HG02852 (cell line): ENCODE data around the gene DNAJC5.
"Not testable (repeated sequence)": the region's sequence is repeated elsewhere in the genome, so short reads cannot be mapped to it uniquely, and the experiment has no call there.

Experiments
- ATAC-seq: cut with Tn5 transposase; IDR thresholded peaks from one replicate; pipeline ENCODE4 v1.9.1; 2021; ENCODE audit warnings: mild to moderate bottlenecking, moderate library complexity; ENCODE audit not compliant: unreplicated experiment

The DNAJC5 gene

GRCh38 chr20:63861365-63861934 lies 33.5 kb upstream of the DNAJC5 start, which contains the start of gene ABHD16B:
ABHD16B (plus strand) TSS chr20:63861498; CDS start chr20:63861541, 43 bp downstream.
- no peak for ATAC-seq

GRCh38 chr20:63861981-63862901 lies 32.7 kb upstream of the DNAJC5 start:
- ATAC-seq, result no peak

DNA sequence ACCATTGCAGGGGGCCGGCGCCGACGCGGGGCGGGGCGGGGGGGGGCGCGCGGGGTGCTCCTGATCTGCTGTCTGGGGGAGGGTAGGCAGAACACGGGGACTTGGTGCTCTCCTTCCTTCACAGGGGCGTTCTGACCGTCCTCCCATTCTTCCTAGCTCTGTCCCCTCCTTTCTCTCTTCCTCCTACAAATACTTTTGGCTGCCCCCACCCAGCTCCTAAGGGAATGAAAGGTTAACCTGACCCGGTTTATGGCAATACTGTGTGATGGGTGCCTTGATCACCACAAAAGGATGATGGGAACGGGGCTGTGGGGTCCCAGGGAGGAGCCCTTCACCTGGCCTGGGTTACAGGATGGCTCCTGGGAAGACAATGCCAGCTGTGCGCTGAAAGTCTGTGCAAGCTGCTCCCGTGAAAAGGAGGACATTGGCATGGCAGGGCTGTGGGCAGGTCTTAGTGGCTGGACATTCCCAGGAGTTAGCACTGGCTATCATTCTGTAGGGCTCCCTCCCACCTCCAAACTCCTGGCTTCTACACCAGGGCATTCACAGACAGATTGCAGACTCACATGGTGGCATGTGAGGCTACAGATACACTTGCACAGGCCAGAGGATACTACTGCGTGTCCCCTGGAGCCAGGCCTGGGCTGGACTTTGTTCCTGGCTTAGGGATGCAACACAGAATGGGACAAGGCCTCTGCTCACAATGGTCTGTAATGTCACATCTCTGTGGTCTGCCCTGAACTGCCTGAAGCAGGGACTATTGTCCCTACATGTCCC lies 31.7 kb upstream of the DNAJC5 start:
- no peak for ATAC-seq

DNA sequence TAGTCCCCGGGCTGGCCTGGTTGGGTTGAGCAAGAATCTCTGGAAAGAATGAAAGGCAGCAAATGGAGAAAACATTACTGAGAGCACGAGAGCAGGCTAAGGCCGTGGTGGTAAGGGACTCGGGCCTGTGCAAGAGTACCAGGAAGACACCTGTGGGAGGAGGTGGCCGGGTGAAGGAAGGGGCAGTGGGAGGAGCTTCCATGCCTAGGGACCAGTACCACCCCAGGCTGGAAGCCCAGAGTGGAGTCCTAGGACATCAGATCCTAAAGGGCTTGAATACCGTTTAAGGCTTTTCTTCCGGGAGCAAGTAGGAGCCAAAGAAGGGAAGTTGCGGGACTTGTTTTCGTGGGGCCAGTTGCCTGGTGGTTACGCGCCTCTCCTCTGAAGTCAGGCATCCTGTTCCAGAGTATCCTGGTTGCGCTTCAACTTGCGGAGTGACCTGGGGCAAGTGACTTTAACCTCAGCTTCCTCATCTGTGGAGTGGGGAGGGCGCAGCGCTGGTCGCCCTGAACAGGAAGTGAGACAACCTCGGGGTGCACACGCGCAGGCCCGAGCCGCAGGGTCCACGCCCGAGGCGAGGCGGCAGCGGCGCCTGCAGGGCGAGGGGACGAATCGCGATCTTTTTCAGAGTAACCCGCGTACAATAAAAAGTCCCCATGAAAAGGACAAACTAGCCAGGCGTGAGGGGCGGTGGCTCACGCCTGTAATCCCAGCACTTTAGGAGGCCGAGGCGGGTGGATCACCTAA lies 31.0 kb upstream of the DNAJC5 start:
- peak; percentile 59 for ATAC-seq

DNA sequence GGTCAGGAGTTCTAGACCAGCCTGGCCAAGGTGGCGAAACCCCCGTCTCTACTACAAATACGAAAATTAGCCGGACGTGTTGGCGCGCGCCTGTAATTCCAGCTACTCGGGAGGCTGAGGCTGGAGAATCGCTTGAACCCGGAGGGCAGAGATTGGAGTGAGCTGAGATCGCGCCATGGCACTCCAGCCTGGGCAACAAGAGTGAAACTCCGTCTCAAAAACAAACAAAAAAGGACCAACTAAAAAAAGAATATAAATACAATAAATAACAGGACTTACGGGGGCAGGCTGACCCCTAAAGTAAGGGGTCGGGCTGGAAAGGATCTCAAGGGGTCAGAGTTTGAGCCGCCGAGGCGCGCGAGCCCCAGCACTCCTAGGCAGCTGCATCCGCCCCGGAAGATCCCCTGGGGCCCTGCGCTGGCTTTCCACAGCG lies 30.4 kb upstream of the DNAJC5 start:
- no peak for ATAC-seq

- peak; percentile 71 for ATAC-seq
Observed at GRCh38 chr20:63864978-63865640, 29.8 kb upstream of the DNAJC5 start, which contains the start of gene TPD52L2. TPD52L2 (plus strand) TSS chr20:63865270; CDS start chr20:63865366, 96 bp downstream.

GRCh38 chr20:63867042-63867441 lies 27.9 kb upstream of the DNAJC5 start:
- ATAC-seq, result not testable (repeated sequence)

GRCh38 chr20:63868264-63868663 lies 26.7 kb upstream of the DNAJC5 start:
- ATAC-seq, result no peak

DNA sequence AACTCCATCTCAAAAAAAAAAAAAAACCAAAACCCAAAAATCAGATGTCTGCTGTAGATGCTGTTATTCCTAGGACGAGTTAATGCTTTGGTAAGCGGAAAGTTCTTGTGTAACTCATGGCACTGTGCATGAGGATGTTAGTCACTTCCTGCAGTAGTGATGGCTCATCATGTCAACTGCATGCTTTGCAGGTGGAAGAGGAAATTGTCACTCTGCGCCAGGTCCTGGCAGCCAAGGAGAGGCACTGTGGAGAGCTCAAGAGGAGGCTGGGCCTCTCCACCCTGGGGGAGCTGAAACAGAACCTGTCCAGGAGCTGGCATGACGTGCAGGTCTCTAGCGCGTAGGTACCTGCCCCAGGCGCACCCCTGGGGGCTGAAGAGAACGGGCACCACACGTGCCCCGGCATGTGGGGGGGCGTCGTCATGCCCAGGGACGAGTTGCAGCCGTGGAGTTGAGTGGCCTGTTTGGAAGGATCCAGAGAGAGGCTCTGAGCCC lies 21.4 kb upstream of the DNAJC5 start:
- ATAC-seq, result no peak

GRCh38 chr20:63874241-63874640 lies 20.7 kb upstream of the DNAJC5 start:
- not testable (repeated sequence) for ATAC-seq

GRCh38 chr20:63876489-63877036 lies 18.4 kb upstream of the DNAJC5 start:
- ATAC-seq, result no peak

DNA sequence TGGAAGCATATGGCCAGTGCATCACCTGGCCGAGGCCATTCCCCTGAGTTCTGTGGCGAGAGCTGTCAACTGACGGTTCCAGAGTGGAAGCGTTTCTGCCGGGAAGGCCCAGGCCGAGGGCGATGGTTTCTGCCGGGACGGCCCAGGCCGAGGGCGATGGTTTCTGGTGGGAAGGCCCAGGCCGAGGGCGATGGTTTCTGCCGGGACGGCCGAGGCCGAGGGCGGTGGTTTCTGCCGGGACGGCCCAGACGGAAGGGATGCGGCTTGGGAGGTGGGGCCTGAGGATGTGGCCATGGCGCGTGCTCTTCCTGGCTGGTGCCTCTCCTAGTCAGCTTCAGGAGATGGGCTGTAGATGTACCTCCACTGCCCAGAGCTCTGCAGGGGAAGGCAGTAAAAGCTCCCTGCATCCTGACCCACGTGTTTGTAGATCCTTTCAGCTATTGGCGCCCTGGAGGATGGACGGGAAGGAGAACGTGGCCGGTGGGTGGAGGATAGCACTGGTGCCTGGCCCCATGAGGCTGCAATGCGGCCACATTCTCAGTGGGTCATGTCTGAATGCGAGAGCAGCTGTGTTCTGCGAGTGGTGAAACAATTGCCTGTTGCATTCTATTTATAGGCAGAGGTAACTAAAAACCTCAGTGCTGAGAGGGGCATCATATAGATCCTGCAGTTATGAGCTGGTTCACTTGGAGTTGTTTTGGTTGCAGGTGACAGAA lies 17.0 kb upstream of the DNAJC5 start:
- no peak for ATAC-seq

DNA sequence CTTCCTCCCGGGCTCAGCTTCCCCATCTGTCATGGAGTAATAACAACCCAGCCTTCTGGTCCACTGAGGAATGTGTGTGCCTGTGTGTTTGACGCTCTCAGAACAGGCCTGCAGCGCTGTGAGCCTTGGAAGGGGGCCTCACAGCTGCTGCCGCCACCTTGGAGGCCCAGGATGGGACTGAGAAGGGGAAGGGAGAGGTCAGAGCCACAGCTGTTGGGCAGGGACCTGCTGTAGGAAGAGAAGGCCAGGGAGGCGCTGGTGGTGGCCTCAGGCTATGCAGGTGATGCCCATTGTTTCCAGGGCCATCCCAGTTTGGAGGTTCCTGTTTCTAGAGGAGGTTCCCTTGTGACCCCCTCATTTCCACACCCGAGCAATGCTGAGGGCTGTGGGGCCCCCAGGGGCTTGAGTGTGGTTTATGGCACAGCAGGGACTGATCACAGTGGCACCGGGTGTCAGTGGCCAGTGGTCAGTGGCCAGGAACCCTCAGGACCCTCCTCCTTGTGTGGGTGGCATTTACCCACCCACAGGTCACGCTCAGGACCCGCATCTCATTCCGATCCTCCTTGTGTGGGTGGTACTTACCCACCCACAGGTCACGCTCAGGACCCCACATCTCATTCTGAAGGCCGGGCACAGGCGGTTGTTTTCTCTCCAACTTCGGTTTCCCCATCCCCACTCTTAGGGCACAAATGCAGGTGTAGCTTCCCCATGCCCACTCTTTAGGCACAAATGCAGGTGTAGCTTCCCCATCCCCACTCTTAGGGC lies 15.8 kb upstream of the DNAJC5 start:
- no peak for ATAC-seq

GRCh38 chr20:63880901-63881300 lies 14.0 kb upstream of the DNAJC5 start:
- ATAC-seq, result not testable (repeated sequence)

DNA sequence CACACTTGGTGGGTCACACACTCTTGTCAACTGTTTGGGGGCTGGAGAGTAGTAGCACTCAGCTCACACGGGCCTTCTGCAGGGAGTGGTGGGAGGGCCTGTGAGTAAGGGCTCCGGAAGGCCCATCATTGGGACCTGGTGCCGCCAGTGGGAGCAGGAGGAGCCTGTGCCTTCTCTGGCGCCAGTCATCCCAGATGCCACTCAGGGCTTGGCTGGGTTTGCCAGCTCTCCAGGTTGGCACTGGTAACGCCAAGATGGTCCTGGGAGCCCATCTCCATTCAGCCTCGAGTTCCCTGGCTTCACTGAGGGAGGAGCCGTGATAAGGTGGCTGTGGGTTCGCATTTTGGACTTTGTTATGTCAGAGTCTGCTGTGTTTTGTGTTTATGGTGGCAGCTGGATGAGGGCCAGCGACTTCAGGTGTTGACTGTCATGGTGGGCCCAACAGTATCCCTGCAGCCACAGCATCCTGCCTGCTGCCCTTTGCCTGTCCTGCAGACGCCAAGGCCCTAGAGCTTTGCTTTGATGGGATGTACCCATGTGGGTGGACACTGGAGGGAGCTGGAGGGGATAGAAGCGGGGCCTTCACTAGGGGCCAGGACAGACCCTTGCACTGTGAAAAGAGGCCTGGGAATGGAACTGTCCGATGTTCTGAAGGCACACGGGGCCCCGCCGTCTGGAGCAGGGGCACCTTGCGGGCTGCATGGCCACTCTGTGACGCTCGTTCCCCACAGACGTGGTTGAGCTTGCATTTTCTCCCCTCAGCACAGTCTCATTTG lies 13.3 kb upstream of the DNAJC5 start:
- ATAC-seq, result no peak

DNA sequence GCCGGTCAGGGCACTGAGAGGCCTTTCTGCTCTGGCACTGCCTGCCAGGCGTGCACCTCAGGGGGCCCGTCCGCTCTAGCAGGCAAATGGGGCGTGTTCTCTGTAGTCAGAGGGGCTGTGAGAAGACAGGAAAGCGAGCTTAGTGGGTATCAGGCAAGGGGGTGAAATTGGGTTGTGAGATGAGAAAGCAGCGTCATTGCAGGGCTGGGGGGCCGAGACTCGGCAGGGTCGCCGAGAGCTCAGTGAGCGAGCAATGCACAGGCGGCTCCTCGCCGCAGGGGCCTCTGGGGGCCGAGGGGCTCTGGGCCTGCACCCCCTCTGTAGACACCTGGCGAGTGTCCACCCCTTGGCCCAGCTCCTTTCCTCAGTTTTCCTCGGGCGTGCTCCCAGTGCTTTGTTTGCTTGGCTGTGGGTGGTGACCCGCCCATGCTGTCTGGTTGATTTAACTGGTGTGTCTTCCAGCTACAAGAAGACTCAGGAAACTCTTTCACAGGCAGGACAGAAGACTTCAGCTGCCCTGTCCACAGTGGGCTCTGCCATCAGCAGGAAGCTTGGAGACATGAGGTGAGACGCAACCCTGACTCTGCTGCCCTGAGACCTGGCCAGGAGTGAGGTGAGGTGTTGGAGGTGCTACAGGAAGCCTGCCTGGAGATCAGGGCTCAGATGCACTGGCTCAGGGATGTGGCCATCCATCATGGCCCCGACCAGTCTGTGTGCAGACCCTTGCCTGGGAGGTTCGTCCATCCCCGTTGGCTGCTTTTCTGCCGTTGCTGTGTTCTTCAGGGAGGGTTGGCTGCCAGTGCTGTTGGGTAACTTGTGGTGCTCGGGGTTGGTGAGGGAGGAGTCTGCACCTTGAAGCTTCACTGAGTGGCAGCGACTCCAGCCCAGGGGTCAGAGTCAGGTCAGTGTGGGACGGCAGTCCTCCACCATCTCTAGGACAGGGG lies 12.4 kb upstream of the DNAJC5 start:
- no peak for ATAC-seq
